Liver (tissue), 9 donors: ENCODE results near the gene PIGH. TPM values are rescaled to one million over a fixed set of nuclear protein-coding genes. Genes with fewer than 3 reads are reported as not detected.

Experiments used
- DNase-seq: peaks from one replicate; pipeline ENCODE4 v3.0.0-alpha.2; 2017; ENCODE audit warnings: low spot score
- H3K27ac ChIP-seq, 2 donors: one replicate each; pipeline ENCODE4 v1.7.0; 2013; ENCODE audit warnings: inconsistent platforms in 2 of 2, low read length in 2 of 2, control low read depth in 1 of 2, low read depth in 1 of 2, mild to moderate bottlenecking in 1 of 2
- H3K27me3 ChIP-seq, 4 donors: one replicate each; pipeline versions ENCODE4 v1.6.1 to v1.7.0; 2013; ENCODE audit warnings: low read length in 3 of 4, inconsistent platforms in 1 of 4, mild to moderate bottlenecking in 1 of 4, moderate library complexity in 1 of 4; ENCODE audit not compliant: control insufficient read depth in 4 of 4, insufficient read depth in 4 of 4
- H3K36me3 ChIP-seq, 4 donors: one replicate each; pipeline versions ENCODE4 v1.6.1 to v1.7.0; 2013; ENCODE audit warnings: low read length in 3 of 4, mild to moderate bottlenecking in 3 of 4, low read depth in 1 of 4, moderate library complexity in 1 of 4; ENCODE audit not compliant: control insufficient read depth in 4 of 4, insufficient read depth in 3 of 4
- H3K4me1 ChIP-seq, 4 donors: one replicate each; pipeline versions ENCODE4 v1.6.1 to v1.7.0; 2013; ENCODE audit warnings: low read length in 3 of 4, mild to moderate bottlenecking in 3 of 4, moderate library complexity in 1 of 4; ENCODE audit not compliant: control insufficient read depth in 4 of 4, insufficient read depth in 4 of 4
- H3K4me3 ChIP-seq, 3 donors: one replicate each; pipeline versions ENCODE4 v1.6.1 to v1.7.0; 2013; ENCODE audit warnings: low read length in 3 of 3, control low read depth in 1 of 3, low read depth in 1 of 3, mild to moderate bottlenecking in 1 of 3
- H3K9ac ChIP-seq, 2 donors: one replicate each; pipeline ENCODE4 v1.7.0; 2013; ENCODE audit warnings: low read length in 2 of 2, mild to moderate bottlenecking in 2 of 2, moderate library complexity in 2 of 2, control low read depth in 1 of 2, low read depth in 1 of 2
- H3K9me3 ChIP-seq, 4 donors: one replicate each; pipeline versions ENCODE4 v1.6.1 to v1.7.0; 2013; ENCODE audit warnings: low read length in 3 of 4; ENCODE audit not compliant: control insufficient read depth in 4 of 4
- ATF3 ChIP-seq: IDR thresholded peaks from 2 replicates; pipeline ENCODE4 v1.6.1; 2016; ENCODE audit warnings: antibody characterized with exemption
- CTCF ChIP-seq: fragments of 150-350 bp; IDR thresholded peaks from 2 replicates; pipeline ENCODE4 v1.5.1; 2017; ENCODE audit warnings: improper control_type of control experiment, low read depth, low read length; ENCODE audit not compliant: missing input control
- EGR1 ChIP-seq, 2 donors: IDR thresholded peaks; 2 replicates each; pipeline ENCODE4 v1.6.1; 2016 to 2018; ENCODE audit warnings: antibody characterized with exemption in 2 of 2, low read depth in 2 of 2
- FOXA1 ChIP-seq: IDR thresholded peaks from 2 replicates; pipeline ENCODE4 v1.6.1; 2016; ENCODE audit warnings: antibody characterized with exemption
- FOXA2 ChIP-seq: IDR thresholded peaks from 2 replicates; pipeline ENCODE4 v1.6.1; 2016; ENCODE audit warnings: antibody characterized with exemption
- HNF4A ChIP-seq, 2 donors: conservative IDR thresholded peaks; 2 replicates each; pipeline ENCODE4 v1.6.1; 2016; ENCODE audit warnings: antibody characterized with exemption in 2 of 2, mild to moderate bottlenecking in 2 of 2
- HNF4G ChIP-seq: IDR thresholded peaks from 2 replicates; pipeline ENCODE4 v1.6.1; 2016; ENCODE audit warnings: antibody characterized with exemption
- JUND ChIP-seq, 2 donors: IDR thresholded peaks; 2 replicates each; pipeline ENCODE4 v1.6.1; 2016; ENCODE audit warnings: antibody characterized with exemption in 2 of 2
- MAX ChIP-seq: IDR thresholded peaks from 2 replicates; pipeline ENCODE4 v1.6.1; 2016; ENCODE audit warnings: antibody characterized with exemption
- NR2F2 ChIP-seq: IDR thresholded peaks from 2 replicates; pipeline ENCODE4 v1.6.1; 2016; ENCODE audit warnings: antibody characterized with exemption
- RAD21 ChIP-seq, 2 donors: IDR thresholded peaks; 2 replicates each; pipeline ENCODE4 v1.6.1; 2016; ENCODE audit warnings: antibody characterized with exemption in 2 of 2, mild to moderate bottlenecking in 2 of 2
- REST ChIP-seq: IDR thresholded peaks from 2 replicates; pipeline ENCODE4 v1.6.1; 2016; ENCODE audit warnings: antibody characterized with exemption, mild to moderate bottlenecking
- SP1 ChIP-seq: IDR thresholded peaks from 2 replicates; pipeline ENCODE4 v1.6.1; 2018; ENCODE audit warnings: antibody characterized with exemption, mild to moderate bottlenecking
- TAF1 ChIP-seq: conservative IDR thresholded peaks from 2 replicates; pipeline ENCODE4 v1.6.1; 2016; ENCODE audit warnings: antibody characterized with exemption, mild to moderate bottlenecking
- YY1 ChIP-seq: IDR thresholded peaks from 2 replicates; pipeline ENCODE4 v1.6.1; 2016; ENCODE audit warnings: antibody characterized with exemption, mild to moderate bottlenecking
- ZBTB33 ChIP-seq: IDR thresholded peaks from 2 replicates; pipeline ENCODE4 v1.6.1; 2016; ENCODE audit warnings: antibody characterized with exemption
- WGBS: extraction: QIAGEN DNeasy Blood & Tissue Kit; methylation state at CpG from one replicate; pipeline ENCODE4 v1.1.7; 2013; 5-methylcytosine and 5-hydroxymethylcytosine counted together
- polyA plus RNA-seq, 2 donors: library from polyadenylated mRNA; stranded (reverse) in 1 of 2; unstranded in 1 of 2; fragments of 200-250 nt in 1 of 2; fragments of >200 nt in 1 of 2; fragmentation: Nextera tagmentation in 1 of 2; extraction: Ambion mirVana in 1 of 2; gene quantifications; one replicate each; pipeline versions ENCODE4 v1.2.1 to v1.2.3, GENCODE V29; 2013 to 2015
- total RNA-seq, 2 donors: library from RNA; depleted of rRNA; stranded (reverse); fragments of >200 nt; gene quantifications; one replicate each; pipeline ENCODE4 v1.2.3, GENCODE V29; 2014
- donor health status: healthy.
- donor health status: healthy.
- donor health status: healthy.
- donor health status: healthy.
- donor health status: healthy.

The PIGH gene
- total and polyA plus RNA-seq, 4 donors = 14.2 to 36.1 (median 21.7) TPM

GRCh38 chr14:67571991-67572323, 28.1 kb downstream of the PIGH start:
- no peak for TF ChIP-seq JUND (IDR thresholded peaks at IDR 0.05)
- no peak for TF ChIP-seq ZBTB33
- no peak for TF ChIP-seq NR2F2
- TF ChIP-seq TAF1 = no peak
- TF ChIP-seq HNF4G = no peak
- no peak for TF ChIP-seq CTCF
- TF ChIP-seq FOXA2 = no peak
- no peak for TF ChIP-seq YY1
- no peak for TF ChIP-seq REST
- TF ChIP-seq SP1 = no peak
- no peak for TF ChIP-seq ATF3
- no peak overlapping the region for H3K9ac ChIP-seq
- DNase-seq = no peak
- no peak overlapping the region for H3K27ac ChIP-seq
- no peaks in the 10 kb centered on the region for H3K9me3 ChIP-seq
- H3K4me3 ChIP-seq = no peak overlapping the region
- no peaks in the 10 kb centered on the region for H3K36me3 ChIP-seq
- peaks cover 0 to 2% (median 0%) of the 10 kb centered on the region in 4 donors for H3K4me1 ChIP-seq
- H3K27me3 ChIP-seq = no peaks in the 10 kb centered on the region
- WGBS = 89% methylated on average over 19 of the region's 19 CpGs

GRCh38 chr14:67571275-67571990, 28.6 kb downstream of the PIGH start:
- 50% methylated on average over 14 of the region's 14 CpGs for WGBS
- Histone ChIP-seq H3K36me3 (no peaks in the 10 kb centered on the region), H3K4me3 (no peak overlapping the region)
- TF ChIP-seq JUND (IDR thresholded peaks at IDR 0.05) (no peak), RAD21 (IDR thresholded peaks at IDR 0.05) (peak; percentile 89 to 93), MAX (no peak), ZBTB33 (no peak), EGR1 (IDR thresholded peaks at IDR 0.05; ENCODE audit: low read depth in 2 of 2) (no peak), REST (no peak), FOXA1 (no peak), HNF4A (conservative IDR thresholded peaks at IDR 0.05) (no peak), CTCF (peak; percentile 79)

More at GRCh38 chr14:67571275-67571990, 28.6 kb downstream of the PIGH start:
- Histone ChIP-seq H3K4me1 (no peaks in the 10 kb centered on the region), H3K27ac (no peak overlapping the region), H3K9me3 (no peaks in the 10 kb centered on the region), H3K9ac (no peak overlapping the region), H3K27me3 (no peaks in the 10 kb centered on the region)
- DNase-seq = peak; percentile 69
